ENCODE measurements around the gene MACROD2.

MACROD2 gene

DNA sequence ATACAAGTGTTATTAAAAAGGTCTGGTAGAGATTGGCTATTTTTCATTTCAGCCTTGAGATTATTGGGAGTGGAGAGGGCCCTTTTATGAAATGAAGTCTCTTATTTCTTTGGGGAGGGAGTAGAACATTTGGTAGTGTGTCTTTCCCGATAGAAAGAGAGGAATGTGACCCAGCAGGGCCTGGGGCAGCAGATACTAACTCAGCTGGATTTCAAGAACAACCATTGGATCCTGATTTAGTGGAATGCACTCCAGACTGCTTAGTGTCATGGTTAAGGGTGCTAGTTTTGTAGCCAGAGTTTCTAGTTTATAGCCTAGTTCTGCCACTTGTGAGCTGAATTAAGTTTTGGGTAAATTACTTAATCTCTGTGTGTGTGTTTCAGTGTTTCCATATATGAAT, 360.5 kb downstream of the MACROD2 start:
- Histone ChIP-seq H3K36me3 (ENCODE audit: control insufficient read depth in 2 of 2, insufficient read depth in 2 of 2, low read length in 2 of 2) (no peaks in the 10 kb centered on the region), H3K4me3 (ENCODE audit: low read length in 2 of 2) (no peak overlapping the region), H3K27me3 (ENCODE audit: control insufficient read depth in 1 of 2, insufficient read depth in 2 of 2, low read length in 2 of 2) (no peaks in the 10 kb centered on the region), H3K9me3 (ENCODE audit: control insufficient read depth in 2 of 2, low read length in 2 of 2) (no peaks in the 10 kb centered on the region), H3K9ac (ENCODE audit: low read length in 2 of 2) (no peak overlapping the region), H3K4me1 (ENCODE audit: control insufficient read depth, insufficient read depth, low read length) (no peaks in the 10 kb centered on the region), H3K27ac (ENCODE audit: low read length) (no peak overlapping the region)

GRCh38 chr20:14360416-14360815, 365.1 kb downstream of the MACROD2 start:
- H3K4me1 ChIP-seq (ENCODE audit: control insufficient read depth, insufficient read depth, low read length), result no peaks in the 10 kb centered on the region
- H3K4me3 ChIP-seq (ENCODE audit: low read length in 2 of 2), result no peak overlapping the region
- H3K9ac ChIP-seq (ENCODE audit: low read length in 2 of 2), result no peak overlapping the region
- no peaks in the 10 kb centered on the region for H3K36me3 ChIP-seq (ENCODE audit: control insufficient read depth in 2 of 2, insufficient read depth in 2 of 2, low read length in 2 of 2)
- H3K27me3 ChIP-seq (ENCODE audit: control insufficient read depth in 1 of 2, insufficient read depth in 2 of 2, low read length in 2 of 2), result no peaks in the 10 kb centered on the region
- H3K9me3 ChIP-seq (ENCODE audit: control insufficient read depth in 2 of 2, low read length in 2 of 2), result no peaks in the 10 kb centered on the region
- no peak overlapping the region for H3K27ac ChIP-seq (ENCODE audit: low read length)

- no peaks in the 10 kb centered on the region for H3K9me3 ChIP-seq (ENCODE audit: control insufficient read depth in 2 of 2, low read length in 2 of 2)
Observed at GRCh38 chr20:14361509-14362345, 366.4 kb downstream of the MACROD2 start.

GRCh38 chr20:14374196-14374595, 378.9 kb downstream of the MACROD2 start:
- Histone ChIP-seq H3K9me3 (ENCODE audit: control insufficient read depth in 2 of 2, low read length in 2 of 2) (no peaks in the 10 kb centered on the region), H3K36me3 (ENCODE audit: control insufficient read depth in 2 of 2, insufficient read depth in 2 of 2, low read length in 2 of 2) (no peaks in the 10 kb centered on the region), H3K4me3 (ENCODE audit: low read length in 2 of 2) (no peak overlapping the region), H3K27ac (ENCODE audit: low read length) (no peak overlapping the region), H3K4me1 (ENCODE audit: control insufficient read depth, insufficient read depth, low read length) (no peaks in the 10 kb centered on the region), H3K27me3 (ENCODE audit: control insufficient read depth in 1 of 2, insufficient read depth in 2 of 2, low read length in 2 of 2) (no peaks in the 10 kb centered on the region), H3K9ac (ENCODE audit: low read length in 2 of 2) (no peak overlapping the region)

More at GRCh38 chr20:14361509-14362345, 366.4 kb downstream of the MACROD2 start:
- Histone ChIP-seq H3K27me3 (ENCODE audit: control insufficient read depth in 1 of 2, insufficient read depth in 2 of 2, low read length in 2 of 2) (no peaks in the 10 kb centered on the region), H3K4me1 (ENCODE audit: control insufficient read depth, insufficient read depth, low read length) (no peaks in the 10 kb centered on the region), H3K4me3 (ENCODE audit: low read length in 2 of 2) (no peak overlapping the region), H3K27ac (ENCODE audit: low read length) (no peak overlapping the region), H3K36me3 (ENCODE audit: control insufficient read depth in 2 of 2, insufficient read depth in 2 of 2, low read length in 2 of 2) (no peaks in the 10 kb centered on the region), H3K9ac (ENCODE audit: low read length in 2 of 2) (no peak overlapping the region)

DNA sequence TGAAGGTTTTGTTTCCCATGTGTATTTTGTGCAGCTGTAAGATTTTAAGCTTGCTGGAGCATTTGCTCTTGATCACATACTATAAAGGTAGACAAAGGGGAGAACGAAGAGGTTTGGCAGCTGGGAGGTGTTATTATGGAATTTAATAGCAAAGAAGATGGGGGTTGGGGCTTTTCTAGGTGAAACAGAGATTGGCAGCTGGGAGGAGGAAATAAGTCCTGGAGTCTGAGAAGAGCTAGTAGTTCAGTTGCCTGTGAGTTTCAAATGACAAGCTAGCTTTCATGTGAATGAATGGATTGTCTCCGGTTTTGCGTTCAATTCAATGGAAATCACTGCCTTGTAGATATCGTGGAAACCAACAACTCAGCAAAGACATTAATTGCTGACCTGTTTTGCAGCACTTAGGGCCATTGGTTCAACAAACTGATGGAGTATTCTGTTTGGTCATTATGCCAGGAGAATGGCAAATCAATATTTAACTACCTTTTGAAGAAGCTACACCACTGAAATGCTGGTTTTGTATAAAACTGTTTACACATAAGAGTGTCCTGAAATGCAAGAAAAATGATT, 380.2 kb downstream of the MACROD2 start:
- Histone ChIP-seq H3K27ac (ENCODE audit: low read length) (no peak overlapping the region), H3K9ac (ENCODE audit: low read length in 2 of 2) (no peak overlapping the region), H3K9me3 (ENCODE audit: control insufficient read depth in 2 of 2, low read length in 2 of 2) (no peaks in the 10 kb centered on the region), H3K36me3 (ENCODE audit: control insufficient read depth in 2 of 2, insufficient read depth in 2 of 2, low read length in 2 of 2) (no peaks in the 10 kb centered on the region), H3K27me3 (ENCODE audit: control insufficient read depth in 1 of 2, insufficient read depth in 2 of 2, low read length in 2 of 2) (no peaks in the 10 kb centered on the region), H3K4me3 (ENCODE audit: low read length in 2 of 2) (no peak overlapping the region), H3K4me1 (ENCODE audit: control insufficient read depth, insufficient read depth, low read length) (no peaks in the 10 kb centered on the region)

- Histone ChIP-seq H3K9me3 (ENCODE audit: control insufficient read depth in 2 of 2, low read length in 2 of 2) (no peaks in the 10 kb centered on the region), H3K4me3 (ENCODE audit: low read length in 2 of 2) (no peak overlapping the region), H3K36me3 (ENCODE audit: control insufficient read depth in 2 of 2, insufficient read depth in 2 of 2, low read length in 2 of 2) (no peaks in the 10 kb centered on the region), H3K9ac (ENCODE audit: low read length in 2 of 2) (no peak overlapping the region), H3K27me3 (ENCODE audit: control insufficient read depth in 1 of 2, insufficient read depth in 2 of 2, low read length in 2 of 2) (no peaks in the 10 kb centered on the region), H3K27ac (ENCODE audit: low read length) (no peak overlapping the region), H3K4me1 (ENCODE audit: control insufficient read depth, insufficient read depth, low read length) (no peaks in the 10 kb centered on the region)
Observed at GRCh38 chr20:14378326-14378725, 383.0 kb downstream of the MACROD2 start.

GRCh38 chr20:14383335-14383734, 388.0 kb downstream of the MACROD2 start:
- Histone ChIP-seq H3K4me3 (ENCODE audit: low read length in 2 of 2) (no peak overlapping the region), H3K27me3 (ENCODE audit: control insufficient read depth in 1 of 2, insufficient read depth in 2 of 2, low read length in 2 of 2) (no peaks in the 10 kb centered on the region), H3K4me1 (ENCODE audit: control insufficient read depth, insufficient read depth, low read length) (no peaks in the 10 kb centered on the region), H3K9ac (ENCODE audit: low read length in 2 of 2) (no peak overlapping the region), H3K9me3 (ENCODE audit: control insufficient read depth in 2 of 2, low read length in 2 of 2) (no peaks in the 10 kb centered on the region), H3K36me3 (ENCODE audit: control insufficient read depth in 2 of 2, insufficient read depth in 2 of 2, low read length in 2 of 2) (no peaks in the 10 kb centered on the region), H3K27ac (ENCODE audit: low read length) (no peak overlapping the region)

- Histone ChIP-seq H3K27ac (ENCODE audit: low read length) (no peak overlapping the region), H3K27me3 (ENCODE audit: control insufficient read depth in 1 of 2, insufficient read depth in 2 of 2, low read length in 2 of 2) (no peaks in the 10 kb centered on the region), H3K4me1 (ENCODE audit: control insufficient read depth, insufficient read depth, low read length) (no peaks in the 10 kb centered on the region), H3K4me3 (ENCODE audit: low read length in 2 of 2) (no peak overlapping the region), H3K9me3 (ENCODE audit: control insufficient read depth in 2 of 2, low read length in 2 of 2) (no peaks in the 10 kb centered on the region), H3K36me3 (ENCODE audit: control insufficient read depth in 2 of 2, insufficient read depth in 2 of 2, low read length in 2 of 2) (no peaks in the 10 kb centered on the region), H3K9ac (ENCODE audit: low read length in 2 of 2) (no peak overlapping the region)
Observed at GRCh38 chr20:14384416-14385175, 389.3 kb downstream of the MACROD2 start.

- Histone ChIP-seq H3K4me3 (ENCODE audit: low read length in 2 of 2) (no peak overlapping the region), H3K4me1 (ENCODE audit: control insufficient read depth, insufficient read depth, low read length) (no peaks in the 10 kb centered on the region), H3K9ac (ENCODE audit: low read length in 2 of 2) (no peak overlapping the region), H3K9me3 (ENCODE audit: control insufficient read depth in 2 of 2, low read length in 2 of 2) (no peaks in the 10 kb centered on the region), H3K27me3 (ENCODE audit: control insufficient read depth in 1 of 2, insufficient read depth in 2 of 2, low read length in 2 of 2) (no peaks in the 10 kb centered on the region), H3K36me3 (ENCODE audit: control insufficient read depth in 2 of 2, insufficient read depth in 2 of 2, low read length in 2 of 2) (no peaks in the 10 kb centered on the region), H3K27ac (ENCODE audit: low read length) (no peak overlapping the region)
Observed at GRCh38 chr20:14385176-14385740, 389.9 kb downstream of the MACROD2 start.

DNA sequence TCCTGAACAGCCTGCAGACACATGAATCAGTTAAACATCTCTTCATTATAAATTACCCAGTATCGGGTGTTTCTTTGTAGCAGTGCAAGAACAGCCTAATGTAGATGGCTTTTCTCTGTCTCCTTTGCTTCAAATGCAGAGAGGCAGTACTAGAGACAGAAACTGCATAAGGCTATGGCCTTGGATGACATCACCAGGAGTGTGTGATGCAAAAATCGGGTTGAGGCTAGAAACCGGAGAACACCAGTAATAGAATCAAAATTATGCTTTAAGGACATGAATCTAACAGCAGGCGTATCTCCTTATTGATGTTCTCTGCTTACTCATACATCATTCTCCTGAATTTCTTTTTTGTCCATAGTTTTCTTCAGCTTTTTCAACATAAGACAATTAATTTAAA, 391.4 kb downstream of the MACROD2 start:
- Histone ChIP-seq H3K4me3 (ENCODE audit: low read length in 2 of 2) (no peak overlapping the region), H3K36me3 (ENCODE audit: control insufficient read depth in 2 of 2, insufficient read depth in 2 of 2, low read length in 2 of 2) (no peaks in the 10 kb centered on the region), H3K27ac (ENCODE audit: low read length) (no peak overlapping the region), H3K27me3 (ENCODE audit: control insufficient read depth in 1 of 2, insufficient read depth in 2 of 2, low read length in 2 of 2) (no peaks in the 10 kb centered on the region), H3K4me1 (ENCODE audit: control insufficient read depth, insufficient read depth, low read length) (no peaks in the 10 kb centered on the region), H3K9me3 (ENCODE audit: control insufficient read depth in 2 of 2, low read length in 2 of 2) (no peaks in the 10 kb centered on the region), H3K9ac (ENCODE audit: low read length in 2 of 2) (no peak overlapping the region)
